HL-60 (cell line): ENCODE data around the gene TRIP10.

Source experiments
- DNase-seq, 2 experiments: peaks; one replicate each; pipeline ENCODE4 v3.0.0-alpha.2; 2010 to 2020; ENCODE audit warnings: low read depth in 1 of 2, low spot score in 1 of 2
- H3K27ac ChIP-seq: fragments of 250-450 bp; sonication (Bioruptor Pico); replicated peaks from 2 replicates; pipeline ENCODE4 v1.5.1; 2020; ENCODE audit warnings: mild to moderate bottlenecking, moderate library complexity
- H3K27me3 ChIP-seq: fragments of 250-450 bp; sonication (Bioruptor Pico); 2 replicates; pipeline ENCODE4 v1.5.1; 2021; ENCODE audit warnings: mild to moderate bottlenecking, moderate library complexity; ENCODE audit not compliant: insufficient read depth, poor library complexity, severe bottlenecking
- H3K4me3 ChIP-seq: replicated peaks from 2 replicates; pipeline ENCODE4 v1.5.1; 2011; ENCODE audit warnings: mild to moderate bottlenecking, control low read depth, low read length; ENCODE audit not compliant: insufficient read depth
- GABPA ChIP-seq: IDR thresholded peaks from 2 replicates; pipeline ENCODE4 v1.6.1; 2012; ENCODE audit warnings: low read depth
- POLR2AphosphoS5 ChIP-seq: IDR thresholded peaks from 2 replicates; pipeline ENCODE4 v1.6.1; 2012; ENCODE audit warnings: low read depth
- REST ChIP-seq: IDR thresholded peaks from 2 replicates; pipeline ENCODE4 v1.6.1; 2012; ENCODE audit warnings: low read depth; ENCODE audit not compliant: insufficient replicate concordance
- SPI1 ChIP-seq: IDR thresholded peaks from 2 replicates; pipeline ENCODE4 v1.6.1; 2012; ENCODE audit warnings: low read depth, mild to moderate bottlenecking, borderline replicate concordance
- TF ChIP-seq, protein P1 (sequence below): IDR thresholded peaks from one replicate; pipeline ENCODE4 v1.5.1; 2011; ENCODE audit warnings: low read length, control low read depth, inconsistent platforms; ENCODE audit not compliant: insufficient read depth

The TRIP10 gene

DNA sequence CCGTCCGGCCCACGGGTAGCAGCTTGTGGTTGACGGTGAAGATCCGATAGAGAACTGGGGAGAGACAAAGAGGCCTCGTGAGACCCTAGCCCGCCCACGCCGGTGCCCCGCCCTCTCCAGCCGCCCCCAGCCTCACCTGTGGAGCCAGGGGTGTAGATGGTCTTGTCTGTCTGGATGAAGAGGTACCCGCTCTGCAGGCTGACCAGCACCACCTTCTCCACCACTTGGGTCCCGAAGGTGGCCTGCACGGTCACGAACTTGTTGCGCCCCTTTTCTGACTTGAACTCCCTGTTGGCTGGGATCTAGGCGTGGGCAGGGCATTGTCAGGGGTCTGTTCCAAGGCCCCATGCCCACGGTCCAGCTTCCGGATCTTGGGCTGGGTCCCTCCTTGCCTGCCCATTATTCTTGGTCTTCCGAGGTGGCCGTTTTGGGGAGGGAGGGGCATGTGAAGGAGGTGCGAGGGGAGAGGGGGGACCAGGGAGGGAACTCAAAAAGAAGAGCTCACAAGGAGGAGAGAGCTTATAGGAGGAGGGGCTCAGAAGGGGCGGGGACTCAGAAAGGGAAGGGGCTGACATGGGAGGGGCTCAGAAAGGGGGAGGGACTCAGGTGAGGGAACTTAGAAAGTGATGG lies 21.3 kb upstream of the TRIP10 start:
- Histone ChIP-seq H3K4me3 (no peak overlapping the region), H3K27ac (no peak overlapping the region)

GRCh38 chr19:6718741-6719539 lies 20.5 kb upstream of the TRIP10 start:
- Histone ChIP-seq H3K27me3 (no peaks in the 10 kb centered on the region), H3K4me3 (no peak overlapping the region), H3K27ac (no peak overlapping the region)
- DNase-seq, result no peak
- TF ChIP-seq REST, result no peak
- TF ChIP-seq, protein P1, sequence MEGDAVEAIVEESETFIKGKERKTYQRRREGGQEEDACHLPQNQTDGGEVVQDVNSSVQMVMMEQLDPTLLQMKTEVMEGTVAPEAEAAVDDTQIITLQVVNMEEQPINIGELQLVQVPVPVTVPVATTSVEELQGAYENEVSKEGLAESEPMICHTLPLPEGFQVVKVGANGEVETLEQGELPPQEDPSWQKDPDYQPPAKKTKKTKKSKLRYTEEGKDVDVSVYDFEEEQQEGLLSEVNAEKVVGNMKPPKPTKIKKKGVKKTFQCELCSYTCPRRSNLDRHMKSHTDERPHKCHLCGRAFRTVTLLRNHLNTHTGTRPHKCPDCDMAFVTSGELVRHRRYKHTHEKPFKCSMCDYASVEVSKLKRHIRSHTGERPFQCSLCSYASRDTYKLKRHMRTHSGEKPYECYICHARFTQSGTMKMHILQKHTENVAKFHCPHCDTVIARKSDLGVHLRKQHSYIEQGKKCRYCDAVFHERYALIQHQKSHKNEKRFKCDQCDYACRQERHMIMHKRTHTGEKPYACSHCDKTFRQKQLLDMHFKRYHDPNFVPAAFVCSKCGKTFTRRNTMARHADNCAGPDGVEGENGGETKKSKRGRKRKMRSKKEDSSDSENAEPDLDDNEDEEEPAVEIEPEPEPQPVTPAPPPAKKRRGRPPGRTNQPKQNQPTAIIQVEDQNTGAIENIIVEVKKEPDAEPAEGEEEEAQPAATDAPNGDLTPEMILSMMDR, result no peak
- no peak for TF ChIP-seq SPI1
- TF ChIP-seq GABPA, result no peak
- no peak for TF ChIP-seq POLR2AphosphoS5

More for the DNA sequence above, 21.3 kb upstream of the TRIP10 start:
- no peaks in the 10 kb centered on the region for H3K27me3 ChIP-seq
- no peak for DNase-seq
- no peak for TF ChIP-seq POLR2AphosphoS5
- TF ChIP-seq SPI1, result no peak
- no peak for TF ChIP-seq REST
- TF ChIP-seq, protein P1, result no peak
- TF ChIP-seq GABPA, result no peak

DNA sequence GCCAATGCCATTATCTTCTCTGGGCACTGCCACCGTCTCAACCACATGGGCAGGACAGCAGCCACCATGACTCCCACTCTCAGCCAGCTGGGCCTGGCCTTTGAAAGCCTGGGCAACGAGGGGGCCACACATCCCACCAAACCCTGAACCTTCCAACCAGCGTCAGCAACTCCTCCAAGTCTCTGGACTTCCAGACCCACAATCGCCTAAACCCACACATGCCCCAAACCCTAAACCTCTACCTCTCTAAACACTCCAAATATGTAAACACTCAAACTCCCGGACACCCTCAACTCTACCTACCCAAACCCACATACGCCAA lies 20.0 kb upstream of the TRIP10 start:
- TF ChIP-seq REST, result no peak
- TF ChIP-seq SPI1, result no peak
- TF ChIP-seq, protein P1, result no peak
- TF ChIP-seq GABPA, result no peak
- no peak for TF ChIP-seq POLR2AphosphoS5
- Histone ChIP-seq H3K27ac (no peak overlapping the region), H3K27me3 (no peaks in the 10 kb centered on the region), H3K4me3 (no peak overlapping the region)
- DNase-seq, result no peak
